ENCODE results near the gene LYRM4. TPM values are rescaled to one million over a fixed set of nuclear protein-coding genes. Genes with fewer than 3 reads are reported as not detected.

The LYRM4 gene
- total and polyA plus RNA-seq, 9 of the 15 experiments (the other 6 are each of a cell fraction or from before 2014, with no cell fraction given), result 24.2 to 69.4 (median 41.8) TPM

DNA sequence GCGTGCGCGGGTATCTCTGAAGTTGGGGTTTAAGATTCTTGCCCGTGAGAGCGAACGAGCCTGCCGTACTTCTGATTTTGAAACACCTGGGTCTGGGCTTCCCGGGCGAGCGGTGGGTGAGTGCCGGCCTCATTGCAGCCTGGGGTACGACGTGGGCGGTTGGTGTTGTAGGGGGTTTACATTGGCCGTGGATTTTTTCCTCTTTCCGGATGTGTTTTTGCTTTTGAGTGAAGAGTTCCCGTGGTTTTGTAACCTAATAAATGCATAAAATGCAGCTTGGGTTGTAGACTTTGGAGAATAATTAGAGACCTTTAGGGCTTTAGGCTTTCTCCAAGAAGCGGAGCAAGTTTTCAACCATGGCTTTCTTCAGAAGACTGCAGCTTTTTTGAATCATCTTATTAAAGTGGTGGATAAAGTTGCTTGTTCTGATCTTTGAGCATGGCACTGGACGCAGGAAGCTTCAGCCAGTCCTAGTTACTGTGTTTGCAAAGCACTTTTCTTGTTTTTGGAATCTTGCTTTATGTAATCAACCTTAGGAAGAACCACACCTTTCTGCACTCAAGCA is 877 bp upstream of the LYRM4 start (continued):
- no peak for TF ChIP-seq TCF7 (IDR thresholded peaks at IDR 0.05; ENCODE audit: borderline replicate concordance)
- no peak for TF ChIP-seq CREB1 (IDR thresholded peaks at IDR 0.05)
- no peak for TF ChIP-seq CREB1 (CRISPR knock-in tag; IDR thresholded peaks at IDR 0.05)
- TF ChIP-seq, protein P1, sequence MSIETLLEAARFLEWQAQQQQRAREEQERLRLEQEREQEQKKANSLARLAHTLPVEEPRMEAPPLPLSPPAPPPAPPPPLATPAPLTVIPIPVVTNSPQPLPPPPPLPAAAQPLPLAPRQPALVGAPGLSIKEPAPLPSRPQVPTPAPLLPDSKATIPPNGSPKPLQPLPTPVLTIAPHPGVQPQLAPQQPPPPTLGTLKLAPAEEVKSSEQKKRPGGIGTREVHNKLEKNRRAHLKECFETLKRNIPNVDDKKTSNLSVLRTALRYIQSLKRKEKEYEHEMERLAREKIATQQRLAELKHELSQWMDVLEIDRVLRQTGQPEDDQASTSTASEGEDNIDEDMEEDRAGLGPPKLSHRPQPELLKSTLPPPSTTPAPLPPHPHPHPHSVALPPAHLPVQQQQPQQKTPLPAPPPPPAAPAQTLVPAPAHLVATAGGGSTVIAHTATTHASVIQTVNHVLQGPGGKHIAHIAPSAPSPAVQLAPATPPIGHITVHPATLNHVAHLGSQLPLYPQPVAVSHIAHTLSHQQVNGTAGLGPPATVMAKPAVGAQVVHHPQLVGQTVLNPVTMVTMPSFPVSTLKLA (conservative IDR thresholded peaks at IDR 0.05), result no peak
- no peak for TF ChIP-seq CHD4 (IDR thresholded peaks at IDR 0.05; ENCODE audit: insufficient read depth, insufficient replicate concordance, low read depth, low read length, poor library complexity, severe bottlenecking)
- TF ChIP-seq GABPB2 (CRISPR knock-in tag; conservative IDR thresholded peaks at IDR 0.05), result no peak
- TF ChIP-seq IFI16 (CRISPR knock-in tag; IDR thresholded peaks at IDR 0.05), result no peak
- no peak for TF ChIP-seq MECOM (CRISPR knock-in tag; IDR thresholded peaks at IDR 0.05)
- no peak for TF ChIP-seq SLC30A9 (CRISPR knock-in tag; IDR thresholded peaks at IDR 0.05)
- no peak for TF ChIP-seq SOX6 (IDR thresholded peaks at IDR 0.05)
- TF ChIP-seq GTF2F1 (IDR thresholded peaks at IDR 0.05; ENCODE audit: low read depth, low read length), result no peak
- TF ChIP-seq, protein P2, sequence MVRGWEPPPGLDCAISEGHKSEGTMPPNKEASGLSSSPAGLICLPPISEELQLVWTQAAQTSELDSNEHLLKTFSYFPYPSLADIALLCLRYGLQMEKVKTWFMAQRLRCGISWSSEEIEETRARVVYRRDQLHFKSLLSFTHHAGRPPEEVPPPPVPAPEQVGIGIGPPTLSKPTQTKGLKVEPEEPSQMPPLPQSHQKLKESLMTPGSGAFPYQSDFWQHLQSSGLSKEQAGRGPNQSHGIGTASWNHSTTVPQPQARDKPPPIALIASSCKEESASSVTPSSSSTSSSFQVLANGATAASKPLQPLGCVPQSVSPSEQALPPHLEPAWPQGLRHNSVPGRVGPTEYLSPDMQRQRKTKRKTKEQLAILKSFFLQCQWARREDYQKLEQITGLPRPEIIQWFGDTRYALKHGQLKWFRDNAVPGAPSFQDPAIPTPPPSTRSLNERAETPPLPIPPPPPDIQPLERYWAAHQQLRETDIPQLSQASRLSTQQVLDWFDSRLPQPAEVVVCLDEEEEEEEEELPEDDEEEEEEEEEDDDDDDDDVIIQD (CRISPR knock-in tag; IDR thresholded peaks at IDR 0.05), result no peak
- TF ChIP-seq, protein P3, sequence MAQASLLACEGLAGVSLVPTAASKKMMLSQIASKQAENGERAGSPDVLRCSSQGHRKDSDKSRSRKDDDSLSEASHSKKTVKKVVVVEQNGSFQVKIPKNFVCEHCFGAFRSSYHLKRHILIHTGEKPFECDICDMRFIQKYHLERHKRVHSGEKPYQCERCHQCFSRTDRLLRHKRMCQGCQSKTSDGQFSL (CRISPR knock-in tag; IDR thresholded peaks at IDR 0.05), result no peak
- TF ChIP-seq, protein P3 (tag; IDR thresholded peaks at IDR 0.05), result no peak
- TF ChIP-seq, protein P4, sequence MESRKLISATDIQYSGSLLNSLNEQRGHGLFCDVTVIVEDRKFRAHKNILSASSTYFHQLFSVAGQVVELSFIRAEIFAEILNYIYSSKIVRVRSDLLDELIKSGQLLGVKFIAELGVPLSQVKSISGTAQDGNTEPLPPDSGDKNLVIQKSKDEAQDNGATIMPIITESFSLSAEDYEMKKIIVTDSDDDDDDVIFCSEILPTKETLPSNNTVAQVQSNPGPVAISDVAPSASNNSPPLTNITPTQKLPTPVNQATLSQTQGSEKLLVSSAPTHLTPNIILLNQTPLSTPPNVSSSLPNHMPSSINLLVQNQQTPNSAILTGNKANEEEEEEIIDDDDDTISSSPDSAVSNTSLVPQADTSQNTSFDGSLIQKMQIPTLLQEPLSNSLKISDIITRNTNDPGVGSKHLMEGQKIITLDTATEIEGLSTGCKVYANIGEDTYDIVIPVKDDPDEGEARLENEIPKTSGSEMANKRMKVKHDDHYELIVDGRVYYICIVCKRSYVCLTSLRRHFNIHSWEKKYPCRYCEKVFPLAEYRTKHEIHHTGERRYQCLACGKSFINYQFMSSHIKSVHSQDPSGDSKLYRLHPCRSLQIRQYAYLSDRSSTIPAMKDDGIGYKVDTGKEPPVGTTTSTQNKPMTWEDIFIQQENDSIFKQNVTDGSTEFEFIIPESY (CRISPR knock-in tag; IDR thresholded peaks at IDR 0.05), result no peak; the same call in 1 of the 2 replicates
- no peak for TF ChIP-seq NEUROD1 (IDR thresholded peaks at IDR 0.05; ENCODE audit: borderline replicate concordance, low read depth, low read length, partially characterized antibody)
- TF ChIP-seq ZNF184 (CRISPR knock-in tag; IDR thresholded peaks at IDR 0.05), result no peak
- TF ChIP-seq ADNP (tag; IDR thresholded peaks at IDR 0.05), result no peak
- TF ChIP-seq RNF2 (IDR thresholded peaks at IDR 0.05), result no peak
- TF ChIP-seq, protein P5, sequence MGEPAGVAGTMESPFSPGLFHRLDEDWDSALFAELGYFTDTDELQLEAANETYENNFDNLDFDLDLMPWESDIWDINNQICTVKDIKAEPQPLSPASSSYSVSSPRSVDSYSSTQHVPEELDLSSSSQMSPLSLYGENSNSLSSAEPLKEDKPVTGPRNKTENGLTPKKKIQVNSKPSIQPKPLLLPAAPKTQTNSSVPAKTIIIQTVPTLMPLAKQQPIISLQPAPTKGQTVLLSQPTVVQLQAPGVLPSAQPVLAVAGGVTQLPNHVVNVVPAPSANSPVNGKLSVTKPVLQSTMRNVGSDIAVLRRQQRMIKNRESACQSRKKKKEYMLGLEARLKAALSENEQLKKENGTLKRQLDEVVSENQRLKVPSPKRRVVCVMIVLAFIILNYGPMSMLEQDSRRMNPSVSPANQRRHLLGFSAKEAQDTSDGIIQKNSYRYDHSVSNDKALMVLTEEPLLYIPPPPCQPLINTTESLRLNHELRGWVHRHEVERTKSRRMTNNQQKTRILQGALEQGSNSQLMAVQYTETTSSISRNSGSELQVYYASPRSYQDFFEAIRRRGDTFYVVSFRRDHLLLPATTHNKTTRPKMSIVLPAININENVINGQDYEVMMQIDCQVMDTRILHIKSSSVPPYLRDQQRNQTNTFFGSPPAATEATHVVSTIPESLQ (CRISPR knock-in tag; IDR thresholded peaks at IDR 0.05), result no peak
- TF ChIP-seq NFIC (IDR thresholded peaks at IDR 0.05), result no peak

Measured in K562 (cell line).